ENCODE results near the gene TSPAN15. TPM values are rescaled to one million over a fixed set of nuclear protein-coding genes. Genes with fewer than 3 reads are reported as not detected.
A peak's percentile ranks its signal among the peaks of the same experiment; 100 is the strongest.

The TSPAN15 gene
- total RNA-seq, 4 donors from 2014 or later, result 17.2 to 58.1 (median 24.4) TPM

GRCh38 chr10:69497231-69497561 is 45.9 kb downstream of the TSPAN15 start:
- Histone ChIP-seq H3K9me3 (no peaks in the 10 kb centered on the region), H3K4me1 (no peaks in the 10 kb centered on the region), H3K27ac (no peak overlapping the region), H3K36me3 (no peaks in the 10 kb centered on the region), H3K27me3 (no peaks in the 10 kb centered on the region), H3K4me3 (no peak overlapping the region)
- TF ChIP-seq POLR2A (IDR thresholded peaks at IDR 0.05) (no peak), CTCF (IDR thresholded peaks at IDR 0.05) (no peak)
- intact Hi-C loops (cut with DNase I; ENCODE audit: low total_unique reads), result no loop called here
- DNase-seq, result peak in 1 of 2 donors; percentile 8

- Histone ChIP-seq H3K27ac (no peak overlapping the region), H3K4me1 (no peaks in the 10 kb centered on the region), H3K27me3 (no peaks in the 10 kb centered on the region), H3K36me3 (no peaks in the 10 kb centered on the region), H3K9me3 (no peaks in the 10 kb centered on the region), H3K4me3 (no peak overlapping the region)
- intact Hi-C loops (cut with DNase I; ENCODE audit: low total_unique reads), result no loop called here
- DNase-seq, result peak in 1 of 2 donors; percentile 7
- no peak for TF ChIP-seq CTCF (IDR thresholded peaks at IDR 0.05)
- no peak for TF ChIP-seq POLR2A (IDR thresholded peaks at IDR 0.05)
Observed at GRCh38 chr10:69497611-69498390, 46.5 kb downstream of the TSPAN15 start.

GRCh38 chr10:69498711-69499471 is 47.6 kb downstream of the TSPAN15 start:
- no peak for TF ChIP-seq POLR2A (IDR thresholded peaks at IDR 0.05)
- no peak for TF ChIP-seq CTCF (IDR thresholded peaks at IDR 0.05)
- Histone ChIP-seq H3K27me3 (no peaks in the 10 kb centered on the region), H3K36me3 (no peaks in the 10 kb centered on the region), H3K4me3 (no peak overlapping the region), H3K27ac (peak overlapping the region in 1 of 2 donors; percentile 17), H3K4me1 (no peaks in the 10 kb centered on the region), H3K9me3 (no peaks in the 10 kb centered on the region)
- peak in 1 of 2 donors; percentile 25 for DNase-seq
- intact Hi-C loops (cut with DNase I; ENCODE audit: low total_unique reads), result no loop called here

- intact Hi-C loops (cut with DNase I; ENCODE audit: low total_unique reads), result no loop called here
- Histone ChIP-seq H3K4me1 (no peaks in the 10 kb centered on the region), H3K36me3 (no peaks in the 10 kb centered on the region), H3K9me3 (no peaks in the 10 kb centered on the region), H3K27ac (peak overlapping the region in 1 of 2 donors; percentile 17), H3K4me3 (no peak overlapping the region), H3K27me3 (no peaks in the 10 kb centered on the region)
- TF ChIP-seq CTCF (IDR thresholded peaks at IDR 0.05) (no peak), POLR2A (IDR thresholded peaks at IDR 0.05) (no peak)
- DNase-seq, result peak in 1 of 2 donors; percentile 9
Observed at GRCh38 chr10:69499726-69500689, 48.7 kb downstream of the TSPAN15 start.
